ENCODE measurements around the gene IGF1.

Gene IGF1

DNA sequence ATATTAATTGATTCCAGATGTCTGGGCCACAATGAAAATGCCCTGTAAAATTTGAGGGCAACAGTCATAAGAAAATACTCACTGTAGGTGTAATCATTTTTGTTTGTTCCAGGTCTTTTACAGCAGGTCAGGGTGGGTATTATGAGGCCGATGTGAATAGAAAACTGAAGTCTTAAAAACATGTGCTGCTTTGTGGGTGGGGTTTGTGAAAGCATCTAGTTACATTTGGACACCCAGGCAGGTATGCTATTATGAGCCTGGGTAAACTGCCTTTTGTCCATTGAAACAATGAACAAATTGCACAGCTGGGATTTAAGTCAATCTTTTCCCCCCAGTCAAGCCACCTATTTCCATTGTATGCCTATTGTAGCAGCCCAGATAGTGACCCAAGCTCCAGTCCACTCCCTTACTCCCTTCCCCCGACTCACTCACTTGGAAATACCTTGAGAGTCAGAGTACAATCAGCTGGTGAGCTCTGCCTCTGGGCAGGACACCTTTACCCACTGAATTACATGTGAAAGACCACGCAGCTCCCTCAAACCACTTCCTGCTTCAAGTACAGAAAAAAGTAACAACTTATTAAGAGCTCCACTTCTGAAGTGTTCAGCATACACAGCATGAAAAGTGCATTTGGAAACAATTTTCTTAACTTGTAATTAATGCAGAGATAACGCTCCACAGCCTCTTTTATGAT lies 1.8 kb downstream of the IGF1 start:
- TF ChIP-seq, protein P1, sequence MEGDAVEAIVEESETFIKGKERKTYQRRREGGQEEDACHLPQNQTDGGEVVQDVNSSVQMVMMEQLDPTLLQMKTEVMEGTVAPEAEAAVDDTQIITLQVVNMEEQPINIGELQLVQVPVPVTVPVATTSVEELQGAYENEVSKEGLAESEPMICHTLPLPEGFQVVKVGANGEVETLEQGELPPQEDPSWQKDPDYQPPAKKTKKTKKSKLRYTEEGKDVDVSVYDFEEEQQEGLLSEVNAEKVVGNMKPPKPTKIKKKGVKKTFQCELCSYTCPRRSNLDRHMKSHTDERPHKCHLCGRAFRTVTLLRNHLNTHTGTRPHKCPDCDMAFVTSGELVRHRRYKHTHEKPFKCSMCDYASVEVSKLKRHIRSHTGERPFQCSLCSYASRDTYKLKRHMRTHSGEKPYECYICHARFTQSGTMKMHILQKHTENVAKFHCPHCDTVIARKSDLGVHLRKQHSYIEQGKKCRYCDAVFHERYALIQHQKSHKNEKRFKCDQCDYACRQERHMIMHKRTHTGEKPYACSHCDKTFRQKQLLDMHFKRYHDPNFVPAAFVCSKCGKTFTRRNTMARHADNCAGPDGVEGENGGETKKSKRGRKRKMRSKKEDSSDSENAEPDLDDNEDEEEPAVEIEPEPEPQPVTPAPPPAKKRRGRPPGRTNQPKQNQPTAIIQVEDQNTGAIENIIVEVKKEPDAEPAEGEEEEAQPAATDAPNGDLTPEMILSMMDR (IDR thresholded peaks at IDR 0.05; ENCODE audit: low read depth, low read length), result no peak
- DNase-seq (ENCODE audit: low read depth in 2 of 2), result no peak
- no peak overlapping the region for H3K4me3 ChIP-seq (replicated peaks in 1 of 2; ENCODE audit: low read depth in 2 of 2, low read length in 2 of 2)

DNA sequence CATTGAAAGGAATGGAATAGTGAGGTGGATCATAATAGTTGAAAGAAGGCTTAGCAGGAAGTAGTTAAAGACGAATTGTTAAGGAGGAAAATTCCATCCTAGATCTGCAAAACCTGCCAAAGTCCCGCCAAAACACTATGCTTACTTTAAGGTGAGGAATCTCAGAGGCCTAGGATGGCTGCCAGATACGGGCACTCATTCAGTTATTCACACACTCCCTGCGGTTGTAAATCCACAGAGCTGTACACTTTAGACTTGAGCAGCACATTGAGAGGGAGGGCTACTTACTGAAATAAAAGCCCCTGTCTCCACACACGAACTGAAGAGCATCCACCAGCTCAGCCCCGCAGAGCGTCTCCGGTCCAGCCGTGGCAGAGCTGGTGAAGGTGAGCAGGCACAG lies 5.0 kb downstream of the IGF1 start:
- H3K4me3 ChIP-seq (replicated peaks in 1 of 2; ENCODE audit: low read depth in 2 of 2, low read length in 2 of 2), result no peak overlapping the region
- DNase-seq (ENCODE audit: low read depth in 2 of 2), result no peak
- TF ChIP-seq, protein P1 (IDR thresholded peaks at IDR 0.05; ENCODE audit: low read depth, low read length), result no peak

DNA sequence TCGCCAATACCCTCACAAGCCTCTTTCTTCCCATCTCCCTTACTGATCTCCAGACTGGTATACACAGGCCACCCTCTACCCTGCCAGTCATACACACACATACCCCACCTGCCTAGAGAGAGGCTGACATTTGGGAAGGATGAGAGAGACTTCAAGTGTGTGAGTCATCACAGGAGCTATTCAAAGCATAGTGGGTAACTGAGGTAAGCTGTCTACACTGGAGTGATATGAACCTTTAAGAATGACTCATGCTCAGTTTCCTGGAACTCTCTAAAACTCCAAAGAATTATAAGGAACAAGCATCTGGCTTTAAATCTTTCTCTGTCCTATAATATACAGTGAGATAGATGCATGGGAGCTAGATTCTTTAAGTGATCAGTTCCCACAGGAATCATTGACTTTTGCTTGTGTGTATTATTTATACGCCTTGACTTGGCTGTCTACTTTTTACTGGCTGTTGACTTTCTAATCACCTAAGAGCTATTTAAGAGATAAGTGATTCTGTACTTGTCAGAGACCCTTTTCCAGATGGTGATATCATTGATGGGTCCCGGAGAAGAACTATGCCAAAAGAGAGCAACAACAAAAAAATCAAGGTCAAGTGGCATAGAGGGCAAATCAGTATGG lies 5.8 kb downstream of the IGF1 start:
- H3K4me3 ChIP-seq (replicated peaks in 1 of 2; ENCODE audit: low read depth in 2 of 2, low read length in 2 of 2), result no peak overlapping the region
- TF ChIP-seq, protein P1 (IDR thresholded peaks at IDR 0.05; ENCODE audit: low read depth, low read length), result no peak
- no peak for DNase-seq (ENCODE audit: low read depth in 2 of 2)

DNA sequence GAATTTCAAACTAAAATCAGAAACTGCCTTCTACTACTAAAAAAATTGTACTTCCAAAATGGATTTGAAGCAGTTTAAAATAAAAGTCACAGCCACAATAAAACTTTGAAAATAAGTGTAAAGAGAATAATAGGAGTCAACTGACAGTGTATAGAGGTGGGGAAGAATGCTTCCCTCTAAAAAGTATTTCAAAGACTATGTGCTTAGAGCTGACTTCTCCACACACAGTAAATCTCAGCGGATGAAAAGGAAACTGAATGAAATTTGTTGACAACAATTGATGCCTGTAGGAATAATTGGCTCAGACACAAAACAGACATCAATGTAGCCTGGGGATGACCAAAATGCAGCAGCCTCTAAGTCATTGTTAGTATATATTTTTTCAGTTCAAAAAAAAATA lies 7.9 kb downstream of the IGF1 start:
- no peak overlapping the region for H3K4me3 ChIP-seq (replicated peaks in 1 of 2; ENCODE audit: low read depth in 2 of 2, low read length in 2 of 2)
- DNase-seq (ENCODE audit: low read depth in 2 of 2), result no peak
- TF ChIP-seq, protein P1 (IDR thresholded peaks at IDR 0.05; ENCODE audit: low read depth, low read length), result no peak

DNA sequence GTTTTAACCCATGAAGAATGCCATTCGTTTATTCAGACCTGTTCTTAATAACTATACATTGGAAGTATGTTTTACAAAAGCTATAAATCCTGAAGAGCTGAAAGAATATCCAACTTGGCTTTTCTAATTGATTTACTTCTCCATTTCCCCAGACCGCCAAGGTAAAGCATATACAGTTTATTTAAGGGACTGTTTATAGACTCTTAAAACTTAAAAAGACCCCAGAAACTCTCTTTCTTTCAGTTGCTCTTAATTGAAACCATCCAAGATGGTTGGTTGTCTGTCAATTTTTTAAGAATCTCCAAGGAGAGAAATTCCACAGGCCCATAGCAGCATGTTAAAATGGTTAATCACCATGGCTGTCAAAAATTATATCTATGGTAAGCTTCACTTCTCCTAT lies 8.8 kb downstream of the IGF1 start:
- TF ChIP-seq, protein P1 (IDR thresholded peaks at IDR 0.05; ENCODE audit: low read depth, low read length), result no peak
- H3K4me3 ChIP-seq (replicated peaks in 1 of 2; ENCODE audit: low read depth in 2 of 2, low read length in 2 of 2), result no peak overlapping the region
- no peak for DNase-seq (ENCODE audit: low read depth in 2 of 2)

DNA sequence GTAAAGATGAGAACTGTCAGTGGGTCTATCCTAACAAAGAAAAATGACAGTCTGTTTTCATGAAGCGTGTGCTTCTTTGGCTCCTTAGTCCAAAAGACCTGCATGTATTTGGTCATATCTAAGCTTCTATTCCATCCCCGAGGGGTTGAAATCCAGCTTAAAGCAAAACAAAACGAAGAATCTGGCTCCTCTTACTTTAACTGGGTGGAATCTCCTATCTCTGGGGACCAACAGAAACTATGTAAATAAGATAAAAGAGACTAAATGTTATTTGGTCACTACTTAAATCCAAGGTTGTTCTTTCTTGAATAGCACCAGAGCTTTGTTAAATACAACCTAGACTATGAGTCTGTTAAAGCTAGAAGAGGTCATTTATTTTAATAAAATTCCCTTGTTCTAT lies 9.4 kb downstream of the IGF1 start:
- TF ChIP-seq, protein P1 (IDR thresholded peaks at IDR 0.05; ENCODE audit: low read depth, low read length), result no peak
- DNase-seq (ENCODE audit: low read depth in 2 of 2), result no peak

More for the DNA sequence above, 9.4 kb downstream of the IGF1 start:
- H3K4me3 ChIP-seq (replicated peaks in 1 of 2; ENCODE audit: low read depth in 2 of 2, low read length in 2 of 2), result no peak overlapping the region

Data from cardiac fibroblast (primary cell).